Stimulated activated CD4-positive, alpha-beta T cell treated with anti-CD3 and anti-CD28 coated beads, Interleukin-12 subunit alpha, Interleukin-12 subunit beta, amount 100 ng/mL, for 24 hours (primary cell): Measurements from ENCODE around the gene SLC39A9.
"Not testable (repeated sequence)": the region's sequence is repeated elsewhere in the genome, so short reads cannot be mapped to it uniquely, and the experiment has no call there.

ENCODE experiments used
- DNase-seq, 2 experiments: peaks; one replicate each; pipeline ENCODE4 v3.0.0-alpha.2; 2020; ENCODE audit warnings: low read depth in 2 of 2

Gene SLC39A9

DNA sequence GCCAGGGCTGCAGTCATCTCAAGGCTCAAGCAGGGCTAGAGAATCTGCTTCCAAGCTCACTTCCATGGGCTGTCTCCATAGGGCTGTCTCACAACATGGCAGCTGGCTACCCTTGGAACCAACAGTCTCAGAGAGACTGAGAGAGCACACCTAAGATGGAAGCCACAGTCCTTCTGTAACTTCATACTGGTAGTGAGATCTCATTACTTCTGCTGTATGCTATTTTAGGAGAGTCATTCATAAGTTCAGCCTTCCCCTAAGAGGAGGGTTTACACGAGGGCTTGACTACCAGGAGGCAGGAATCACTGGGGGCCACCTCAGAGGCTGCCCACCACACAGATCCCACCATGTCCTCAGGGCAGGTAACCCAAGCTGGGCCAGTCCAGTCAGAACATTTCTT lies 30.1 kb upstream of the SLC39A9 start:
- no peak for DNase-seq

DNA sequence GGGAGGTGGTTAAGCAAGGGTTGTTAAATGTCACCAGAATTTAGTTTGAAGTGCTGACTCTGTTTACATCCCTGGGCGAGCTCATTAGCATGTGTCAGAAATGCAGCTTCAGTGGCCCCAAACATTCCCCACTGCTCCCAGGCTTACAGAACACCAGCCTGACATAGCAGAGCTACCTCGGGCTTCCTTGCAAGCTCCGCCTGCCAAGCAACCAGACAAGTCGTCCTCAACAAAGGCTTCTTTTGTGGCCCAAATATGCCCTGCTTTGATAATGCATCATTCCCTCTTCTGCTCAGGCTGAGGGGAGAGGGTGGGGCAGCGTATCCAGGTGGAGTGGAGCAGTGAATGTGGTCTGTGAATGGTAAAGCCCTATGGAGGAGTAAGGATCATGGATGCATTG lies 28.4 kb upstream of the SLC39A9 start:
- DNase-seq = no peak

DNA sequence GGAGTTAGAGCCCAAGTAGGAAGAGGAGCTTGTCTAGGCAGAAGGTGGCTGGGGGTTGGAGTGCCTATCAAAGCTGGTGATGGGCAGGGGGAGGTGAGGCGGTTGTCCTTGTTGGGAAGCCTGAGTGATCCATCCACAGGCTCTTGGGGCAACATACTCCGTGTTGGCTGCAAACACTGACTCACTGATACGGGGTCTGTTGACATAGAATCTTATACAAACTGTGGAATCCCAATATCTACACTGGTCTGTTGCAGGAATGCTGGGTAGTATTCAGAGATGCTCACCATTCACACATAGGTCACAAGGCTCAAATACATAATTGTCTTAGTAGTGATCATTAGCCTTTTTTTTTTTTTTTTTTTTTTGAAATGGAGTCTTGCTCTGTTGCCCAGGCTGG lies 26.3 kb upstream of the SLC39A9 start:
- DNase-seq = no peak

- no peak for DNase-seq
Observed at GRCh38 chr14:69373104-69373503, 25.4 kb upstream of the SLC39A9 start.

GRCh38 chr14:69374235-69374634 lies 24.3 kb upstream of the SLC39A9 start:
- DNase-seq = no peak

DNA sequence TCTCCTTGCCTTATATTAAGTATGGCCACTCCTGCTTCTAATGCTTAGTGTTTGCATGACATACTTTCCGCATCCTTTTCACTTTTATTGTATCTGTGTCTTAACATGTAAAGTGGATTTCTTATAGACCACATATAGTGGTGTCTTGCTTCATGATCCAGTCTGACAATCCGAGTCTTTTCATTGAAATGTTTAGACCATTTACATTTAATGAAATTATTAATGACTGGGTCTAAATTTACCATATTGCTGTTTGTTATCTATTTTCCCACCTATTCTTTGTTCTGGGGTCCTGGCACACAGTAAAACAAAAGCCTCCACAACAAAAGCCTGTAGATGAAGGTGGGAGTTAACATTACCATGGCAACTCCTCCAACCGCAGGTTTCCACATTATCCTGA lies 23.3 kb upstream of the SLC39A9 start:
- DNase-seq = no peak

- no peak for DNase-seq
Observed at GRCh38 chr14:69375722-69376121, 22.8 kb upstream of the SLC39A9 start.

DNA sequence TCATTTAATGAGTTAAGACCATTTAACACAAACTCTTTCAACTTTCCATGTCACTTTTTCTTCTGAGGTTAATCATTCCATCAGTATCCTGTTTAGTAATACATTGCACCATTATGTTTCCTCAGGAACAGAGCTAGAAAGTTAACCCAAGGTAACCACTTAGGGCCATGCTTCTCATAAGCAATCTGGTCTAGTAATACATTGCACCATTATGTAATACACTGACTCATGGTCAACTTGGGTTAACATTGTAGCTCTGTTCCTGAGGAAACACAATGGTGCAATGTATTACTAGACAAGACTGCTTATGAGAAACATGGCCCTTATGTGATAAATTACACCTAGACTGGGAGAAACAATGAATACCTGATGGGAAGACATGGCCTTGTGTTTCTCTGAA lies 22.1 kb upstream of the SLC39A9 start:
- DNase-seq = no peak

- no peak for DNase-seq
Observed at GRCh38 chr14:69378274-69378673, 20.2 kb upstream of the SLC39A9 start.

- DNase-seq = no peak
Observed at GRCh38 chr14:69387311-69387710, 11.2 kb upstream of the SLC39A9 start.

GRCh38 chr14:69391400-69391799 lies 7.1 kb upstream of the SLC39A9 start:
- DNase-seq = not testable (repeated sequence)

- DNase-seq = no peak
Observed at GRCh38 chr14:69392481-69392880, 6.0 kb upstream of the SLC39A9 start.

GRCh38 chr14:69395929-69396328 lies 2.6 kb upstream of the SLC39A9 start:
- DNase-seq = no peak

GRCh38 chr14:69398818-69399210 lies 322 bp downstream of the SLC39A9 start:
- DNase-seq = peak in 1 of 2 experiments; percentile 4

DNA sequence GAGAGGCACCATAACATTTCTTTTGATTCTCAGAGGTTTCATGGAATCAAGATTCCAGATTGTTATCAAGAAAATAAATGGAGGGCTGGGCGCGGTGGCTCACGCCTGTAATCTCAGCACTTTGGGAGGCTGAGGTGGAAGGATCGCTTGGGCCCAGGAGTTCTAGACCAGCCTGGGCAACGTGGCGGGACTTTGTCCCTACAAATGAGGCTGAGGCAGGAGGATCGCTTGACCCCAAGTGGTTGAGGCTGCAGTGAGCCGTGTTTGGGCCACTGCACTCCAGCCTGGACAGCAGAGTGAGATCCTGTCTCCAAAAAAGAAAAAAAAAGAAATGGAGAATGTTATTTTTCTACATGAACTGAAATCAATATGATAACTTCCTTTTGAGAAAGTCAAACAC lies 1.3 kb downstream of the SLC39A9 start:
- DNase-seq = no peak

DNA sequence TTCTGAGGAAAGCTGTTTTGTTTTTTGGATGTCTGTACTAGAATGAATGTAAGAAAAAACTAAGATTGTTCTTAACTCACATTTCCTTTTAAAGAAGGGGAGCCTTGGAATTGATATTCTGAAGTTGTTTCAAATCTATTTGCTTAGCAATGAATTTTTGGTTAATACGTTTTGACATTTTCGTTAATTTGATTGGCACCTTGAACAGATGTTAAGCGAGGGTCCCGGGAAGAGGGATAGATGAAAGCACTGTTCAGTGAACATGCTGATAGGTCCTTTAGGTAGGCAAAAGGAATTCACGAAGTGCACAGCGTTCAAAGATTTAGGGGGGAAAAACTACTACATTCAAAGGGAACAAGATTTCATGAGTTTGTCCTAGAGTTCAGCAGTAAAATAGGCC lies 1.7 kb downstream of the SLC39A9 start:
- no peak for DNase-seq

GRCh38 chr14:69401841-69402240 lies 3.3 kb downstream of the SLC39A9 start:
- DNase-seq = no peak

DNA sequence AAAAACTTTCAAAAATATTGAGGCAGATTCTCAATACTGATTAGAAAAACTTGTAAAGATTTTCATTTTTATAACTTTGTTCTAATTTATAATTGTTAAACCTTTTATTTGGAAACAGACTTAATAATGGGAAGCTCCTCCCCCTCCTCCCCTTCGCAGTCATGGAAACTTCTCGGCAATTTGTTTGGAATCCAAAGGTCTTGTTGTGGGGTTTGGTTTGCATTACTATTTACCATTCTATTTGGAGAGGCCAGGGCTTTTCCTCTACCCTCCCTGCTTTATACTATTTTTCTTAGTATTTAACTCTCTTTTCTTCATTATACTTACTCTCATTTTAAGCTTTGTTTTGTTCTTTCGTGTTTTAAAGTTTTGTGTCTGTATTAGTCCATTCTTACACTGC lies 6.0 kb downstream of the SLC39A9 start:
- no peak for DNase-seq

GRCh38 chr14:69404883-69405282 lies 6.4 kb downstream of the SLC39A9 start:
- DNase-seq = no peak

DNA sequence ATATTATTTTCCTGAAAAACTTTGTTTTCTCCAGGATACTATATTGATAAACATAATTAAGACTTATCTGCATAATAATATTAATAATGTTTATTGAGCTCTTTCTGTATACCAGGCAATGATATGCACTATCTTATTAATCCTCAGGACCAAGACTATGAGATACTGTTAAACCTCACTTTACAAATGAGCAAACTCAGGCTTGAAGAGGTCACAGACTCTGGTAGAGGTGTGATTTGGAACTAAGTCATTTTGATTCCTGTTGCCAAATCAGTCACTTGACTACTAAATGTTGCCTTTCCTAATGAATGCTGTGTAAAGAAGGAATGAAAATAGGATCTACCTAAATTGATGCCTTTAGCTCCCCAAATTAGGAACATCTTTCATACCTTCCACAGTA lies 7.3 kb downstream of the SLC39A9 start:
- no peak for DNase-seq

- DNase-seq = no peak
Observed at GRCh38 chr14:69408331-69408960, 10.0 kb downstream of the SLC39A9 start.

GRCh38 chr14:69413483-69413882 lies 15.0 kb downstream of the SLC39A9 start:
- DNase-seq = no peak

GRCh38 chr14:69416087-69416486 lies 17.6 kb downstream of the SLC39A9 start:
- DNase-seq = not testable (repeated sequence)

GRCh38 chr14:69423279-69423678 lies 24.8 kb downstream of the SLC39A9 start:
- no peak for DNase-seq
